CD14-positive monocyte (primary cell): ENCODE data around the gene RREB1. TPM values are rescaled to one million over a fixed set of nuclear protein-coding genes. Genes with fewer than 3 reads are reported as not detected.

Experiments used
- DNase-seq, 3 donors: peaks; one replicate each; pipeline ENCODE4 v3.0.0-alpha.2; 2011 to 2022
- H2AFZ ChIP-seq: 2 replicates; pipeline ENCODE4 v1.6.0; 2012; ENCODE audit warnings: mild to moderate bottlenecking, low read depth, low read length, inconsistent platforms; ENCODE audit not compliant: insufficient read depth, poor library complexity, severe bottlenecking
- H3K27ac ChIP-seq, 2 donors: 1 replicate in 1 of 2; 2 replicates in 1 of 2; pipeline ENCODE4 v1.5.1; 2012 to 2013; ENCODE audit warnings: low read length in 2 of 2, control low read depth in 1 of 2, inconsistent platforms in 1 of 2, low read depth in 1 of 2, mild to moderate bottlenecking in 1 of 2
- H3K27me3 ChIP-seq, 2 donors: one replicate each; pipeline versions ENCODE4 v1.6.0 to v1.6.1; 2011 to 2013; ENCODE audit warnings: low read length in 2 of 2; ENCODE audit not compliant: control insufficient read depth in 2 of 2, insufficient read depth in 2 of 2
- H3K36me3 ChIP-seq, 2 donors: replicated peaks in 1 of 2; 1 replicate in 1 of 2; 2 replicates in 1 of 2; pipeline versions ENCODE4 v1.5.1 to v1.6.1; 2012 to 2013; ENCODE audit warnings: low read length in 2 of 2, control low read depth in 1 of 2, inconsistent platforms in 1 of 2, mild to moderate bottlenecking in 1 of 2; ENCODE audit not compliant: insufficient read depth in 2 of 2, control insufficient read depth in 1 of 2
- H3K4me1 ChIP-seq, 2 donors: 1 replicate in 1 of 2; 2 replicates in 1 of 2; pipeline versions ENCODE4 v1.5.1 to v1.6.1; 2012 to 2013; ENCODE audit warnings: low read length in 2 of 2, control low read depth in 1 of 2, inconsistent platforms in 1 of 2, mild to moderate bottlenecking in 1 of 2, moderate library complexity in 1 of 2; ENCODE audit not compliant: insufficient read depth in 2 of 2, control insufficient read depth in 1 of 2
- H3K4me2 ChIP-seq: replicated peaks from 2 replicates; pipeline ENCODE3; 2012; ENCODE audit warnings: low read length, moderate library complexity, mild to moderate bottlenecking; ENCODE audit not compliant: poor library complexity, severe bottlenecking; ENCODE audit errors: extremely low read depth
- H3K4me3 ChIP-seq, 3 experiments: fragments of 200-600 bp in 1 of 3; sonication (generic) in 1 of 3; replicated peaks in 1 of 3; 1 replicate in 2 of 3; 2 replicates in 1 of 3; pipeline ENCODE4 v1.5.1; 2011 to 2013; ENCODE audit warnings: low read length in 3 of 3, mild to moderate bottlenecking in 3 of 3, control low read depth in 2 of 3, low read depth in 2 of 3, inconsistent platforms in 1 of 3, moderate library complexity in 1 of 3
- H3K79me2 ChIP-seq: 2 replicates; pipeline ENCODE4 v1.6.0; 2012; ENCODE audit warnings: mild to moderate bottlenecking, control low read depth, inconsistent platforms, low read length, moderate library complexity; ENCODE audit not compliant: insufficient read depth
- H3K9ac ChIP-seq: 2 replicates; pipeline ENCODE4 v1.6.0; 2017; ENCODE audit warnings: low read length, mild to moderate bottlenecking; ENCODE audit not compliant: insufficient read depth, poor library complexity, severe bottlenecking
- H3K9me3 ChIP-seq, 2 donors: replicated peaks in 1 of 2; 1 replicate in 1 of 2; 2 replicates in 1 of 2; pipeline versions ENCODE4 v1.5.1 to v1.6.1; 2012 to 2013; ENCODE audit warnings: low read length in 2 of 2, control low read depth in 1 of 2; ENCODE audit not compliant: control insufficient read depth in 1 of 2, insufficient read depth in 1 of 2
- H4K20me1 ChIP-seq: 2 replicates; pipeline ENCODE4 v1.6.0; 2012; ENCODE audit warnings: mild to moderate bottlenecking, low read length, control low read depth, moderate library complexity; ENCODE audit not compliant: insufficient read depth
- H3K27ac Mint-ChIP-seq, 7 donors: one replicate each; pipeline ENCODE4 v1.8.0; 2020; ENCODE audit warnings: mild to moderate bottlenecking in 7 of 7, mixed read lengths in 7 of 7, moderate library complexity in 6 of 7, inconsistent platforms in 2 of 7
- H3K27me3 Mint-ChIP-seq, 3 donors: one replicate each; pipeline ENCODE4 v1.8.0; 2021 to 2022; ENCODE audit warnings: low read depth in 3 of 3, mild to moderate bottlenecking in 3 of 3, mixed read lengths in 3 of 3, moderate library complexity in 3 of 3, inconsistent platforms in 1 of 3
- H3K36me3 Mint-ChIP-seq, 2 donors: one replicate each; pipeline ENCODE4 v1.8.0; 2020; ENCODE audit warnings: mixed read lengths in 2 of 2, inconsistent platforms in 1 of 2, mild to moderate bottlenecking in 1 of 2
- H3K4me1 Mint-ChIP-seq: one replicate; pipeline ENCODE4 v1.8.0; 2020; ENCODE audit warnings: mild to moderate bottlenecking, mixed read lengths
- H3K4me3 Mint-ChIP-seq, 2 donors: one replicate each; pipeline ENCODE4 v1.8.0; 2020; ENCODE audit warnings: mild to moderate bottlenecking in 2 of 2, mixed read lengths in 2 of 2, moderate library complexity in 1 of 2
- H3K9me3 Mint-ChIP-seq, 7 donors: one replicate each; pipeline ENCODE4 v1.8.0; 2020 to 2022; ENCODE audit warnings: mixed read lengths in 7 of 7, mild to moderate bottlenecking in 6 of 7, moderate library complexity in 6 of 7, inconsistent platforms in 2 of 7
- CTCF ChIP-seq: fragments of 200-600 bp; IDR thresholded peaks from one replicate; pipeline ENCODE4 v1.8.0; 2022; ENCODE audit warnings: antibody characterized with exemption, mild to moderate bottlenecking
- whole genome bisulfite sequencing: methylation state at CpG from one replicate; pipeline ENCODE4 v1.1.5; 2013; ENCODE audit warnings: missing lambda C conversion rate; ENCODE audit not compliant: insufficient coverage; 5-methylcytosine and 5-hydroxymethylcytosine counted together
- intact Hi-C, 2 donors: fragments of 100-400 bp; cut with micrococcal nuclease; formaldehyde crosslinking; loops; one replicate each; pipeline versions ENCODE4 v1.15.0 to v1.15.1; 2023
- polyA plus RNA-seq, 3 donors: library from polyadenylated mRNA; depleted of rRNA in 1 of 3; unstranded in 2 of 3; stranded (reverse) in 1 of 3; fragments of 300-500 nt in 2 of 3; fragments of >200 nt in 1 of 3; fragmentation: Illumina TruSeq in 2 of 3; gene quantifications; 1 replicate in 2 of 3; 2 replicates in 1 of 3; pipeline ENCODE4 v1.2.3, GENCODE V29; 2012 to 2021

The RREB1 gene
- polyA plus RNA-seq, 3 donors = 2.1 to 15.3 (median 5.6) TPM

GRCh38 chr6:7114744-7115458 is 7.1 kb downstream of the RREB1 start:
- H3K27me3 ChIP-seq = no peaks in the 10 kb centered on the region
- H3K9me3 Mint-ChIP-seq = no peaks in the 10 kb centered on the region
- no peak for DNase-seq
- H4K20me1 ChIP-seq = peaks cover 99% of the 10 kb centered on the region
- H3K4me1 Mint-ChIP-seq = peaks cover 80% of the 10 kb centered on the region
- H3K27me3 Mint-ChIP-seq = no peaks in the 10 kb centered on the region
- peaks cover 2 to 6% of the 10 kb centered on the region in 2 donors for H3K36me3 Mint-ChIP-seq
- H3K79me2 ChIP-seq = peaks cover 100% of the 10 kb centered on the region
- H3K9ac ChIP-seq = no peak overlapping the region
- peaks cover 0 to 6% of the 10 kb centered on the region in 2 donors for H3K36me3 ChIP-seq
- H3K9me3 ChIP-seq = no peaks in the 10 kb centered on the region
- H3K27ac ChIP-seq = peak overlapping the region in 1 of 2 donors; percentile 78
- peak overlapping the region in 4 of 7 donors; percentile 20 to 55 (median 38) for H3K27ac Mint-ChIP-seq
- H3K4me3 Mint-ChIP-seq = no peak overlapping the region
- intact Hi-C loops = no loop called here
- no peak for TF ChIP-seq CTCF
- H2AFZ ChIP-seq = no peak overlapping the region
- H3K4me2 ChIP-seq = no peak overlapping the region
- no CpG with 5 or more reads among the region's 9 CpGs for WGBS
- peaks cover 35 to 67% of the 10 kb centered on the region in 2 donors for H3K4me1 ChIP-seq
- H3K4me3 ChIP-seq = no peak overlapping the region

- no peak overlapping the region for H2AFZ ChIP-seq
- peak overlapping the region in 1 of 2 donors; percentile 78 for H3K27ac ChIP-seq
- peak overlapping the region; percentile 14 to 86 (median 43) for H3K27ac Mint-ChIP-seq
- intact Hi-C loops = no loop called here
- H3K36me3 Mint-ChIP-seq = peaks cover 4 to 11% of the 10 kb centered on the region in 2 donors
- H3K4me1 Mint-ChIP-seq = peaks cover 72% of the 10 kb centered on the region
- no peak overlapping the region for H3K9ac ChIP-seq
- no peak overlapping the region for H3K4me3 Mint-ChIP-seq
- no peak for TF ChIP-seq CTCF
- no peaks in the 10 kb centered on the region for H3K9me3 Mint-ChIP-seq
- H3K9me3 ChIP-seq = no peaks in the 10 kb centered on the region
- WGBS = 71% methylated on average over 15 of the region's 15 CpGs
- H3K79me2 ChIP-seq = peaks cover 100% of the 10 kb centered on the region
- no peak for DNase-seq
- peaks cover 0 to 6% of the 10 kb centered on the region in 2 donors for H3K36me3 ChIP-seq
- no peaks in the 10 kb centered on the region for H3K27me3 ChIP-seq
- H3K4me1 ChIP-seq = peaks cover 29 to 59% of the 10 kb centered on the region in 2 donors
- H3K4me2 ChIP-seq = no peak overlapping the region
- H4K20me1 ChIP-seq = peaks cover 99% of the 10 kb centered on the region
- H3K27me3 Mint-ChIP-seq = no peaks in the 10 kb centered on the region
- H3K4me3 ChIP-seq = no peak overlapping the region
These were observed 7.9 kb downstream of the RREB1 start for GRCh38 chr6:7115543-7116231.
